Gastrocnemius medialis (tissue), 4 donors: ENCODE measurements around the gene RBCK1.

Experiments used
- CTCF ChIP-seq, 5 experiments: fragments of 450-650 bp in 3 of 5; fragments of 200-600 bp in 2 of 5; sonication (generic) in 2 of 5; IDR thresholded peaks in 4 of 5; conservative IDR thresholded peaks in 1 of 5; 1 replicate in 4 of 5; 2 replicates in 1 of 5; pipeline ENCODE4 v1.5.1; 2016 to 2019; ENCODE audit warnings: antibody characterized with exemption in 5 of 5, mild to moderate bottlenecking in 3 of 5, moderate library complexity in 3 of 5
- POLR2A ChIP-seq, 2 donors: fragments of 450-650 bp; IDR thresholded peaks; one replicate each; pipeline ENCODE4 v1.6.1; 2017; ENCODE audit warnings: antibody characterized with exemption in 2 of 2, mild to moderate bottlenecking in 2 of 2, moderate library complexity in 2 of 2

GRCh38 chr20:460180-460579, 52.1 kb downstream of the RBCK1 start:
- no peak for TF ChIP-seq POLR2A (IDR thresholded peaks at IDR 0.05)
- TF ChIP-seq CTCF (IDR thresholded peaks at IDR 0.05 in 4 of 5, conservative IDR thresholded peaks at IDR 0.05 in 1 of 5), result no peak
